Aorta (tissue), 5 donors: Measurements from ENCODE around the gene CYP2D6. TPM values are rescaled to one million over a fixed set of nuclear protein-coding genes. Genes with fewer than 3 reads are reported as not detected.
"Not testable (repeated sequence)": the region's sequence is repeated elsewhere in the genome, so short reads cannot be mapped to it uniquely, and the experiment has no call there.

Experiments used
- ATAC-seq: fragments of 200-7000 bp; cut with Tn5 transposase; one replicate; pipeline ENCODE4 v1.9.1; 2022; ENCODE audit warnings: moderate library complexity; ENCODE audit not compliant: low FRiP score
- DNase-seq, 2 donors: peaks; one replicate each; pipeline ENCODE4 v3.0.0-alpha.2; 2020
- H3K27ac ChIP-seq, 2 donors: one replicate each; pipeline ENCODE4 v1.5.1; 2013; ENCODE audit warnings: low read length in 2 of 2, mild to moderate bottlenecking in 2 of 2, moderate library complexity in 2 of 2, control low read depth in 1 of 2, inconsistent platforms in 1 of 2, low read depth in 1 of 2
- H3K27me3 ChIP-seq, 2 donors: one replicate each; pipeline ENCODE4 v1.6.1; 2013; ENCODE audit warnings: control low read depth in 1 of 2, low read length in 1 of 2, mild to moderate bottlenecking in 1 of 2, moderate library complexity in 1 of 2; ENCODE audit not compliant: insufficient read depth in 2 of 2, control insufficient read depth in 1 of 2
- H3K36me3 ChIP-seq, 2 donors: one replicate each; pipeline ENCODE4 v1.6.1; 2013; ENCODE audit warnings: control low read depth in 1 of 2, low read length in 1 of 2, mild to moderate bottlenecking in 1 of 2; ENCODE audit not compliant: insufficient read depth in 2 of 2, control insufficient read depth in 1 of 2
- H3K4me1 ChIP-seq, 2 donors: one replicate each; pipeline ENCODE4 v1.6.1; 2013; ENCODE audit warnings: low read length in 2 of 2, control low read depth in 1 of 2, mild to moderate bottlenecking in 1 of 2, moderate library complexity in 1 of 2; ENCODE audit not compliant: insufficient read depth in 2 of 2, control insufficient read depth in 1 of 2
- H3K4me3 ChIP-seq, 2 donors: one replicate each; pipeline ENCODE4 v1.5.1; 2013; ENCODE audit warnings: low read length in 2 of 2, control low read depth in 1 of 2, mild to moderate bottlenecking in 1 of 2
- H3K9me3 ChIP-seq: one replicate; pipeline ENCODE4 v1.6.1; 2013; ENCODE audit warnings: mild to moderate bottlenecking, low read length; ENCODE audit not compliant: control insufficient read depth
- WGBS, 2 donors: extraction: QIAGEN DNeasy Blood & Tissue Kit; methylation state at CpG; one replicate each; pipeline ENCODE4 v1.1.7; 2013; 5-methylcytosine and 5-hydroxymethylcytosine counted together
- intact Hi-C, 2 donors: fragments of 100-400 bp; cut with DNase I; formaldehyde crosslinking; loops; one replicate each; pipeline versions ENCODE4 v1.14.2 to v1.15.0; 2022
- polyA plus RNA-seq, 2 donors: library from polyadenylated mRNA; stranded (reverse); fragments of 200-250 nt; gene quantifications; one replicate each; pipeline ENCODE4 v1.2.3, GENCODE V29; 2013
- total RNA-seq, 2 donors: library from RNA; stranded (reverse); fragmentation: NEBNext Ultra II Directional; extraction: Animal tissue kit (Norgen Biotek cat#: 25700); gene quantifications; one replicate each; pipeline ENCODE4 v1.2.1, GENCODE V29; 2021
- donor health status: healthy with polysubstance abuse.
- donor health status: Bipolar disorder and iron deficiency.
- donor health status: DM: no; HTN: no; CAD: no.
- donor health status: DM: no; HTN: no; CAD: no.
- donor health status: DM: yes; HTN: yes; CAD: no.

CYP2D6 gene
- total and polyA plus RNA-seq, 4 donors = 1.0 to 3.8 (median 1.5) TPM

GRCh38 chr22:42131562-42131961 is 952 bp upstream of the CYP2D6 start:
- no peaks in the 10 kb centered on the region for H3K4me1 ChIP-seq
- no peak overlapping the region for H3K27ac ChIP-seq
- no peak overlapping the region for H3K4me3 ChIP-seq
- H3K27me3 ChIP-seq = no peaks in the 10 kb centered on the region
- DNase-seq (peak in 1 of 2 donors; percentile 52), ATAC-seq (no peak)
- 56 to 68% methylated on average over 8 of the region's 8 CpGs for WGBS, 2 donors
- H3K36me3 ChIP-seq = no peaks in the 10 kb centered on the region
- H3K9me3 ChIP-seq = peaks cover 1% of the 10 kb centered on the region
- intact Hi-C loops = no loop called here

DNA sequence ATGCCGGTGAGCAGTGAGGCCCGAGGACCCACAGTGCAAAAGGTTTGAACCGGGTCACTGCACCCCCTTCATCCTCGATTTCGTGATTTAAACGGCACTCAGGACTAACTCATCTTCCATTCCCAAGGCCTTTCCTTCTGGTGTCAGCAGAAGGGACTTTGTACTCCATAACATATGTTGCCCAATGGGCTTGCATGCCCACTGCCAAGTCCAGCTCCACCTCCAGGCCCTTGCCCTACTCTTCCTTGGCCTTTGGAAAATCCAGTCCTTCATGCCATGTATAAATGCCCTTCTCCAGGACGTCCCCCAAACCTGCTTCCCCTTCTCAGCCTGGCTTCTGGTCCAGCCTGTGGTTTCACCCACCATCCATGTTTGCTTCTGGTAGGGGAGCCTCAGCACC is 428 bp downstream of the CYP2D6 start:
- H3K4me1 ChIP-seq, H3K36me3 ChIP-seq, H3K27me3 ChIP-seq, DNase-seq, ATAC-seq, H3K4me3 ChIP-seq, H3K27ac ChIP-seq, intact Hi-C loops, H3K9me3 ChIP-seq: not testable (repeated sequence)
- 0 to 12% methylated on average over 1 of the region's 7 CpGs for WGBS, 2 donors

DNA sequence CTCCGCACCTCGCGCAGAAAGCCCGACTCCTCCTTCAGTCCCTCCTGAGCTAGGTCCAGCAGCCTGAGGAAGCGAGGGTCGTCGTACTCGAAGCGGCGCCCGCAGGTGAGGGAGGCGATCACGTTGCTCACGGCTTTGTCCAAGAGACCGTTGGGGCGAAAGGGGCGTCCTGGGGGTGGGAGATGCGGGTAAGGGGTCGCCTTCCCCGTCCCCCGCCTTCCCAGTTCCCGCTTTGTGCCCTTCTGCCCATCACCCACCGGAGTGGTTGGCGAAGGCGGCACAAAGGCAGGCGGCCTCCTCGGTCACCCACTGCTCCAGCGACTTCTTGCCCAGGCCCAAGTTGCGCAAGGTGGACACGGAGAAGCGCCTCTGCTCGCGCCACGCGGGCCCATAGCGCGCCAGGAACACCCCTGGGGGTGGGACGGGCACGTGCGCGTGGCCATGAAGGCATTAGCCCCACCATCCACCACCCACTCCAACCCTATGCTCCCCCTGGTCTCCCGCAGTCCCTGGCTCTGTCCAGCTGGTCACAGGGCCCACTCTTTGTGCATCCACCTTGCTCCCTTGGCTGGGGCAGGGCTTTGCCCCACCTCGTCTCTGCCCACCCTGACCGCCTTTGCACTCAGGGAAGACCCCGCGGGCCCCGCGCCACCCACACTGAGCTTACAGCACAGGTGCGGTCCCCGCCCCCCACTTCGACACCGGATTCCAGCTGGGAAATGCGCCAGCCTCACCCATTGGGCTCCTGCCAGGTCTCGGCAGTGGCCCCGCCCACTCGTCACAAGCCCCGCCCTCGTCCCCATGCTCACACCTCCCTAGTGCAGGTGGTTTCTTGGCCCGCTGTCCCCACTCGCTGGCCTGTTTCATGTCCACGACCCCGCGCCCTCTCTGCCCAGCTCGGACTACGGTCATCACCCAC is 1.6 kb downstream of the CYP2D6 start:
- H3K9me3 ChIP-seq, H3K27ac ChIP-seq, H3K4me1 ChIP-seq, intact Hi-C loops, H3K4me3 ChIP-seq, H3K36me3 ChIP-seq, H3K27me3 ChIP-seq, ATAC-seq: not testable (repeated sequence)
- 64 to 69% methylated on average over 47 to 65 of the region's 65 CpGs for WGBS, 2 donors
- peak in 1 of 2 donors; percentile 75 for DNase-seq

GRCh38 chr22:42128007-42128406 is 2.6 kb downstream of the CYP2D6 start:
- H3K27me3 ChIP-seq, intact Hi-C loops, H3K36me3 ChIP-seq, H3K4me1 ChIP-seq, H3K27ac ChIP-seq, H3K9me3 ChIP-seq, H3K4me3 ChIP-seq, ATAC-seq: not testable (repeated sequence)
- peak in 1 of 2 donors; percentile 57 for DNase-seq
- WGBS, 2 donors = 82 to 88% methylated on average over 13 of the region's 13 CpGs

DNA sequence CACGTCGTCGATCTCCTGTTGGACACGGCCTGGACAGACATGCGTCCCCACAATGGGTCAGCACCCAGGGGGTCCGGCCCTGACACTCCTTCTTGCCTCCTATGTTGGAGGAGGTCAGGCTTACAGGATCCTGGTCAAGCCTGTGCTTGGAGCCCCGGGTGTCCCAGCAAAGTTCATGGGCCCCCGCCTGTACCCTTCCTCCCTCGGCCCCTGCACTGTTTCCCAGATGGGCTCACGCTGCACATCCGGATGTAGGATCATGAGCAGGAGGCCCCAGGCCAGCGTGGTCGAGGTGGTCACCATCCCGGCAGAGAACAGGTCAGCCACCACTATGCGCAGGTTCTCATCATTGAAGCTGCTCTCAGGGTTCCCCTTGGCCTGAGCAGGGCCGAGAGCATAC is 3.0 kb downstream of the CYP2D6 start:
- WGBS, 2 donors = 88 to 91% methylated on average over 16 of the region's 16 CpGs
- intact Hi-C loops = no loop called here

DNA sequence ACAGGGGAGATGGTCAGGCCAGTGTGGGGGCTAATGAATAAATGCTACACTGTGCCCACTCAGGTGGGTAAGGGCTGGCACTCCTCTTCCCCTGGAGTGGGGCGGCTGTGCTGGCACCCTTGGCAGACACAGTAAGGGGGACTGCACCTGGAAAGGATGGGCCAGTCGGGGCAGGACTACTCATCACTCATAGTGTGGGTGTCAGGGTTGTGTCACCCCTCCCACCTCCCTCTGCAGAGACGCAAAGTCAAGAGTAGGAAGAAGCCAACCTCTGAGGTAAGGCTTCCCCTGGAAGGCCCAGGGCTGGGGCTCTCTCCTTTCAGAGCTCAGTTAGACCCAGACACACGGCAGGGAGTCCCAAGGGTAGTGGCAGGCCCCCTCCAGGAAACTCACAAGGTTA is 7.1 kb downstream of the CYP2D6 start:
- WGBS, 2 donors = no CpG with 5 or more reads among the region's 4 CpGs
- DNase-seq, H3K4me3 ChIP-seq, H3K36me3 ChIP-seq, intact Hi-C loops, H3K27ac ChIP-seq, ATAC-seq, H3K4me1 ChIP-seq, H3K9me3 ChIP-seq, H3K27me3 ChIP-seq: not testable (repeated sequence)

More for the DNA sequence above, 3.0 kb downstream of the CYP2D6 start:
- Histone ChIP-seq H3K4me3 (no peak overlapping the region), H3K9me3 (peaks cover 1% of the 10 kb centered on the region), H3K27me3 (no peaks in the 10 kb centered on the region), H3K36me3 (peaks cover 0 to 2% of the 10 kb centered on the region in 2 donors), H3K4me1 (no peaks in the 10 kb centered on the region), H3K27ac (no peak overlapping the region)
- DNase-seq (no peak), ATAC-seq (no peak)

- H3K4me3 ChIP-seq, DNase-seq, H3K36me3 ChIP-seq, H3K27me3 ChIP-seq, ATAC-seq, intact Hi-C loops, H3K4me1 ChIP-seq, H3K27ac ChIP-seq, H3K9me3 ChIP-seq: not testable (repeated sequence)
- 88 to 89% methylated on average over 15 of the region's 15 CpGs for WGBS, 2 donors
Measured at GRCh38 chr22:42120231-42121021, 10.2 kb downstream of the CYP2D6 start.

DNA sequence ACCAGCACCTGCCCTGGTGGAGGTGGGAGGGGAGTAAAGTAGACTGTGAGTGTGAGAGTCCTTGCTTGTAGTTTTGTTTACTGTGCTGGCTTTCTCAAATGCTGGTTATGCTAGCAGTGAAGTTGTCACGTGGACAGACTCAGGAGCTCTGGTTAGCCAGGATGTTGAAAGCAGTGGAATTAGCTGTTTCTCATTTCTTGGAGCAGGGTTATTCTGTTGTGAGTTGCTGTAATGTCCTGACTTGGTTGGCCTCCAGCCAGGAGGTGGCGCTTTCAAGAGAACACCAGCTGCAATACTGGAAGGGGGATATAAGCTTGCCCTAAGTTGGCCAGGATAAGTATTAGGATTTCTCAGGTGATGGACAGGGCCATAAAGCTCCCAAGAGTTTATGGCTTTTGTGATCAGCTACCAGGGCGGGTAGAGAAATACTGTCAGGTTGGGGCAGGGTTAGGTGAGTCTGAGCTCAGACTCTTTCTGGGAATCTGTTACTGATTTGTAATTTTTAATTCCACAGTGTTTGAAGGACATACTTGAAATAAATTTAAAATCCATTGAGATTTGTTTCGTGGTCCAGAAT is 13.7 kb downstream of the CYP2D6 start:
- H3K4me3 ChIP-seq = no peak overlapping the region
- no peaks in the 10 kb centered on the region for H3K9me3 ChIP-seq
- ATAC-seq (no peak), DNase-seq (no peak)
- no peaks in the 10 kb centered on the region for H3K4me1 ChIP-seq
- 83 to 84% methylated on average over 4 of the region's 4 CpGs for WGBS, 2 donors
- H3K36me3 ChIP-seq = no peaks in the 10 kb centered on the region
- intact Hi-C loops = no loop called here
- H3K27ac ChIP-seq = no peak overlapping the region
- no peaks in the 10 kb centered on the region for H3K27me3 ChIP-seq
